ENCODE data around the gene SNAPC4.

GRCh38 chr9:136423432-136424146 lies 23.6 kb upstream of the SNAPC4 start:
- TF ChIP-seq CTCF (IDR thresholded peaks at IDR 0.05) = no peak
- TF ChIP-seq POLR2A (IDR thresholded peaks at IDR 0.05) = no peak

Data from heart left ventricle (tissue), 13 donors.